IMR-90 (cell line): ENCODE data around the gene PROK2. TPM values are rescaled to one million over a fixed set of nuclear protein-coding genes. Genes with fewer than 3 reads are reported as not detected.

ENCODE experiments used
- microRNA-seq, 2 experiments: library from miRNA; stranded (forward) in 1 of 2; unstranded in 1 of 2; fragments of 10-50 nt in 1 of 2; fragments of <30 nt in 1 of 2; gene quantifications in 1 of 2; microRNA quantifications in 1 of 2; one replicate each; pipeline versions ENCODE3 to v1.1.0; 2013 to 2020; ENCODE audit not compliant: insufficient read depth in 1 of 2, insufficient read length in 1 of 2, unreplicated experiment in 1 of 2
- polyA plus RNA-seq, 3 experiments: library from polyadenylated mRNA; depleted of rRNA; stranded (reverse); fragments of >200 nt; gene quantifications; 2 replicates each; pipeline ENCODE4 v1.2.3, GENCODE V29; 2012; ENCODE audit warnings: low replicate concordance in 1 of 3
- small RNA-seq, 5 experiments: library from RNA; depleted of rRNA; stranded (forward); fragments of <200 nt; gene quantifications; one replicate each; pipeline ENCODE3, GENCODE V24; 2012
- total RNA-seq: library from RNA; depleted of rRNA; stranded (reverse); fragments of >200 nt; gene quantifications from 2 replicates; pipeline ENCODE4 v1.2.3, GENCODE V29; 2012; rRNA removed

The PROK2 gene
- total and polyA plus RNA-seq, 2 of the 4 experiments (the other 2 are of a cell fraction) = not detected

Small RNA genes lying within 50 kb of the gene (microRNA-seq; reads per million reads assigned to microRNA genes)
- not detected for gene RN7SL271P (ENCODE audit: insufficient read depth, insufficient read length)

Small RNA genes lying within 50 kb of the gene (small RNA-seq; reads per million reads assigned to genes)
- gene RN7SL271P = 0 reads per million in 5 experiments

Other genes starting within 250 kb of the PROK2 start
- 128 and 132 TPM in 2 replicates for gene FOXP1, start 201.4 kb downstream of the PROK2 start, total RNA-seq
- 37.0 and 43.3 TPM in 2 replicates for gene FOXP1, start 201.4 kb downstream of the PROK2 start, polyA plus RNA-seq (2012; rRNA removed)
- 0.72 and 0.83 TPM in 2 replicates for gene EIF4E3, start 59.7 kb downstream of the PROK2 start, total RNA-seq
- 0.83 and 1.1 TPM in 2 replicates for gene EIF4E3, start 59.7 kb downstream of the PROK2 start, polyA plus RNA-seq (2012; rRNA removed)
- not detected in 2 replicates for gene GPR27, start 31.3 kb downstream of the PROK2 start, total RNA-seq
- gene GPR27, start 31.3 kb downstream of the PROK2 start, polyA plus RNA-seq (2012; rRNA removed) = not detected in 2 replicates